Esophagus squamous epithelium (tissue), 5 donors: ENCODE data around the gene HACL1. TPM values are rescaled to one million over a fixed set of nuclear protein-coding genes. Genes with fewer than 3 reads are reported as not detected.

Experiments
- DNase-seq: peaks from one replicate; lab custom pipeline; 2025; lab: John Stamatoyannopoulos, UW
- H3K27ac ChIP-seq, 4 donors: fragments of 200-600 bp; sonication (generic); one replicate each; pipeline ENCODE4 v1.5.1; 2016 to 2019; ENCODE audit warnings: mild to moderate bottlenecking in 1 of 4
- H3K27me3 ChIP-seq, 4 donors: fragments of 200-600 bp; sonication (generic); 1 replicate in 3 of 4; 2 replicates in 1 of 4; pipeline versions ENCODE4 v1.5.1 to v1.6.0; 2017 to 2021; ENCODE audit warnings: antibody characterized with exemption in 1 of 4
- H3K36me3 ChIP-seq, 3 donors: fragments of 200-600 bp; sonication (generic); one replicate each; pipeline ENCODE4 v1.5.1; 2016 to 2019
- H3K4me1 ChIP-seq, 3 donors: fragments of 200-600 bp; sonication (generic); one replicate each; pipeline ENCODE4 v1.5.1; 2017 to 2019
- H3K4me3 ChIP-seq, 4 donors: fragments of 200-600 bp; sonication (generic); 1 replicate in 3 of 4; 2 replicates in 1 of 4; pipeline ENCODE4 v1.5.1; 2016 to 2019; ENCODE audit warnings: mild to moderate bottlenecking in 2 of 4, moderate library complexity in 1 of 4
- H3K9me3 ChIP-seq, 3 donors: fragments of 200-600 bp; sonication (generic); one replicate each; pipeline ENCODE4 v1.5.1; 2016 to 2019
- POLR2A ChIP-seq, 4 donors: fragments of 450-650 bp; IDR thresholded peaks; one replicate each; pipeline ENCODE4 v1.6.1; 2017; ENCODE audit warnings: antibody characterized with exemption in 4 of 4, mild to moderate bottlenecking in 4 of 4, moderate library complexity in 3 of 4
- WGBS, 2 donors: methylation state at CpG; one replicate each; pipeline ENCODE4 v1.1.5; 2018; 5-methylcytosine and 5-hydroxymethylcytosine counted together
- intact Hi-C: fragments of 100-400 bp; cut with DNase I; formaldehyde crosslinking; loops from one replicate; pipeline ENCODE4 v1.15.0; 2022
- total RNA-seq, 4 donors: library from RNA; depleted of rRNA; stranded (reverse); fragments of >200 nt; gene quantifications; one replicate each; pipeline ENCODE4 v1.1.0, GENCODE V29; 2016
- TF ChIP-seq, protein P1 (sequence below), 6 experiments: fragments of 450-650 bp in 4 of 6; fragments of 200-600 bp in 2 of 6; sonication (generic) in 2 of 6; IDR thresholded peaks; one replicate each; pipeline ENCODE4 v1.5.1; 2016 to 2019; ENCODE audit warnings: antibody characterized with exemption in 6 of 6, mild to moderate bottlenecking in 4 of 6, moderate library complexity in 4 of 6
- donor health status: DM: yes; HTN: yes; CAD: no.

Gene HACL1
- total RNA-seq, 4 donors from 2014 or later, result 3.3 to 22.3 (median 9.4) TPM

DNA sequence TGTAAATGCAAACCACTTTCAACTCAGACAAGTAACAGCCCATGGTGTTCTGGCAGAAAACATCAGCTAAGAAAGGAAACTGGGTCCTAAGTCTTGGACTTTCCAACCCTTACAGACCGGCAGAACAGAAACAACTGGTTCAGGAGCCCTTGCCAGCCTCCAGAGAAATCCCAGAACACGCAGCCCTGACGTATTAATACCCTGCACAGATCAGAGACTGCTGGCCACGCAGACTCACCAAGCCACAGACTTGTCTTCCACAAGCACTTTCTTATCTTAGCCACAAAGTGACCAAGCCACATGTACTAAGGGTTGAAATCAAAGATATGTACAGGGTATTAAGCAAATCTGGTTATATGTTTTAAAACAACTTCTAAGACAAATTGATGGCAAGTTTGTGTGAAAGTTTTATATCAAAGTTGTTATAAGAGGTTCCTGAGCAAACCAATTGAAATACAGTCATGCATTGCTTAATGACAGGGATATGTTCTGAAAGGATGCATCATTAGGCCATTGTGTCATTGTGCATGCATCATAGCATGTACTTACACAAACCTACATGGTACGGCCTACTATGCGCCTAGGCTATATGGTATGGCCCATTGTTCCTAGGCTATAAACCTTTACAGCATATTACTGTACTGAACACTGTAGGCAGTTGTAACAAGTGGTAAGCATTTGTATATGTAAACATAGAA, 37.0 kb upstream of the HACL1 start:
- no peaks in the 10 kb centered on the region for H3K9me3 ChIP-seq

DNA sequence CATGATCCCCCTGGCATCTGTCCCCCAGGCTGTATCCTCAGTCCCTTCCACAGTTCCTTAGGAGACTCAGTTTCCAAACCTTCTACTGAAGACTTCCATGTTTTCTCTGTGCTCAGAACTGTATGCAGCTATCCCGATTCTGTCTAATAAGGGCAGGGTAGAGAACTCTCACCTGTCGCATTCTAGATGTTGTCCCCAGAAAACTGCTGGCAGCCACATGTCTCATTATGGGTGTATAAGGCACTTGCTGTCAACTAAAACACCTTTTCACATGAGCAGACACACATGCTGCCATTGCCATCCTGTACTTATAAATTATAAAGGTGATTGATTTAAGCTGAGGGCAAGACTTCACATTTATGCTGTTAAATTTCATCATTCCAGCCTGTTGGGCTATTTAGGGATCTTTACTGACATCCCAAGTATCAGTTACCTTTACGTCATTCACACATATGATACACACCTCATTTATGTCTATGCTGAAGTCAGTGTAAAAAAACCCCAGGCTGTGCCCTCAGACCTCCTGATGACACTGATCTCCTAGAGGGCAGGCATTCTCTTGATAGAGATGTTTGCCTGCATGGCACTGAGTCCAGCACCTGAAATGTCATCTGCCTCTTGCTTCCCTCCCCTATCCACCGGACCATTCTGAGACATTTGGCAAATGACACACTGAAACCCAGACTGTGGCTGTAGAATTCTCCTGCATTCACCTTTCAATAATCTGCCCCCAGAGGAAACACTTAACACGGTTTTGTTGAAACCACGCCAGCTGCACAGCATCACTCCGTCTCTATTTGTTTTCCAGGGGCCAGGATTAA, 36.0 kb upstream of the HACL1 start:
- no peak overlapping the region for H3K4me3 ChIP-seq
- no peak for TF ChIP-seq POLR2A (IDR thresholded peaks at IDR 0.05)
- TF ChIP-seq, protein P1, sequence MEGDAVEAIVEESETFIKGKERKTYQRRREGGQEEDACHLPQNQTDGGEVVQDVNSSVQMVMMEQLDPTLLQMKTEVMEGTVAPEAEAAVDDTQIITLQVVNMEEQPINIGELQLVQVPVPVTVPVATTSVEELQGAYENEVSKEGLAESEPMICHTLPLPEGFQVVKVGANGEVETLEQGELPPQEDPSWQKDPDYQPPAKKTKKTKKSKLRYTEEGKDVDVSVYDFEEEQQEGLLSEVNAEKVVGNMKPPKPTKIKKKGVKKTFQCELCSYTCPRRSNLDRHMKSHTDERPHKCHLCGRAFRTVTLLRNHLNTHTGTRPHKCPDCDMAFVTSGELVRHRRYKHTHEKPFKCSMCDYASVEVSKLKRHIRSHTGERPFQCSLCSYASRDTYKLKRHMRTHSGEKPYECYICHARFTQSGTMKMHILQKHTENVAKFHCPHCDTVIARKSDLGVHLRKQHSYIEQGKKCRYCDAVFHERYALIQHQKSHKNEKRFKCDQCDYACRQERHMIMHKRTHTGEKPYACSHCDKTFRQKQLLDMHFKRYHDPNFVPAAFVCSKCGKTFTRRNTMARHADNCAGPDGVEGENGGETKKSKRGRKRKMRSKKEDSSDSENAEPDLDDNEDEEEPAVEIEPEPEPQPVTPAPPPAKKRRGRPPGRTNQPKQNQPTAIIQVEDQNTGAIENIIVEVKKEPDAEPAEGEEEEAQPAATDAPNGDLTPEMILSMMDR (IDR thresholded peaks at IDR 0.05), result no peak
- no peaks in the 10 kb centered on the region for H3K9me3 ChIP-seq
- H3K27me3 ChIP-seq, result no peaks in the 10 kb centered on the region
- intact Hi-C loops, result no loop called here
- H3K4me1 ChIP-seq, result peaks cover 20 to 40% (median 29%) of the 10 kb centered on the region in 3 donors
- 65 to 67% methylated on average over 7 of the region's 7 CpGs for WGBS, 2 donors
- peaks cover 0 to 1% (median 0%) of the 10 kb centered on the region in 3 donors for H3K36me3 ChIP-seq
- H3K27ac ChIP-seq, result peak overlapping the region in 3 of 4 donors; percentile 55 to 73 (median 72)
- DNase-seq, result no peak

More for the DNA sequence above, 37.0 kb upstream of the HACL1 start:
- Histone ChIP-seq H3K4me3 (no peak overlapping the region), H3K27me3 (no peaks in the 10 kb centered on the region), H3K27ac (peak overlapping the region in 1 of 4 donors; percentile 21), H3K36me3 (peaks cover 0 to 10% (median 0%) of the 10 kb centered on the region in 3 donors), H3K4me1 (peaks cover 20 to 40% (median 29%) of the 10 kb centered on the region in 3 donors)
- DNase-seq, result no peak
- WGBS, 2 donors, result 74 to 80% methylated on average over 6 of the region's 6 CpGs
- no peak for TF ChIP-seq POLR2A (IDR thresholded peaks at IDR 0.05)
- TF ChIP-seq, protein P1 (IDR thresholded peaks at IDR 0.05), result no peak
- intact Hi-C loops, result no loop called here

DNA sequence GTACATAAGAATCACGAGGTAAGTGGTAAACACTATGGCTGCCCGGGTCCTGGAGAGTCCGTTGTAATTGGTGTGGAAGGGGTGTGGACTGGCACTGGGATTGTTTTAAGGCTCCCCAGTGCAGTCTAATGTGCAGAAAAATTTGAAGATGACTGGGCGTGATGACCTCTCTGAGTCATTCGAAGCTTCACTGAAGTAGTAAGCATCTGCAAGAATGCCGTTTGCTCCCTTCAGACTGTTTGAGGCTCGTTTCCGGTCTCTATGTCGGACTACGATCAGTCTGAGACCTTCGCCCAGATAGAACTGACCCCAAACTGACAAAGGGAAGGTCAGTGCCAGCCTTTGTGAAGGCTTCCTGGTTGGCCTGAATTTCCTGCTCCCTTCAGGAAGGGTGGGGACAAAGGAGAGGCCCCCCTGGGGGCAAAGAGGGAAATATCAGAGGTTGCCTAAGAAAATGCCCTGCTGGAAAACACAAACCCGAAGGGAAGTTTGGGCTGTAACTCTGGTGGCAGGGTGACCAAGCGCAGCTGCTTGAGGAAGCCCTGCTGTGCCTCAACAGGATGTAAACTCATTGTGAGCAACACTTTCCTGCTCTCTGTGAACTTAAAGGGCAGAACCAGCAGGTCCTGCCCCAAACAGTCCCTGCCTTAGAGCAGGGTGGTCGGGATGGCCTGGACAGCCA, 34.8 kb upstream of the HACL1 start:
- Histone ChIP-seq H3K27ac (peak overlapping the region; percentile 41 to 73 (median 64)), H3K9me3 (no peaks in the 10 kb centered on the region), H3K4me1 (peaks cover 20 to 44% (median 31%) of the 10 kb centered on the region in 3 donors), H3K4me3 (peak overlapping the region in 1 of 4 donors; percentile 22), H3K27me3 (no peaks in the 10 kb centered on the region), H3K36me3 (no peaks in the 10 kb centered on the region)
- intact Hi-C loops, result no loop called here
- WGBS, 2 donors, result 56 to 57% methylated on average over 10 to 12 of the region's 14 CpGs
- no peak for DNase-seq
- TF ChIP-seq, protein P1 (IDR thresholded peaks at IDR 0.05), result no peak
- TF ChIP-seq POLR2A (IDR thresholded peaks at IDR 0.05), result no peak

DNA sequence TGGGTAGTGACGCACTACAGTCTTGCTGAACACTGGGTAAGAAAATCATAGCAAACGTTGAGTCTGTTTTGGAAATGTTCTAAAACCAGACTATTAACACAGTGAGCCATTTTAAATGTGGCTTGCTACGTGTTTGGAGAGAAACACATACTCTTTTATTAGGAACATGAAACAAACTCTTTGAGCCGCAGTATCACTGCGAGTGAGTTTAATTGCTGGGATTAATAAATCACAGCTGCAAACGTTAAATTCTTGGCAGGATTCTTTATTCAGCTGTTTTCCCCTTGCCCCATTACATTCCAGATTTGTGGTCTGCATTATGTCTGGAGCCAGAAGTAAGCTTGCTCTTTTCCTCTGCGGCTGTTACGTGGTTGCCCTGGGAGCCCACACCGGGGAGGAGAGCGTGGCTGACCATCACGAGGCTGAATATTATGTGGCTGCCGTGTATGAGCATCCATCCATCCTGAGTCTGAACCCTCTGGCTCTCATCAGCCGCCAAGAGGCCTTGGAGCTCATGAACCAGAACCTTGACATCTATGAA, 33.8 kb upstream of the HACL1 start:
- H3K27ac ChIP-seq, result peak overlapping the region; percentile 41 to 73 (median 64)
- H3K4me1 ChIP-seq, result peaks cover 20 to 54% (median 38%) of the 10 kb centered on the region in 3 donors
- 63 to 68% methylated on average over 9 to 13 of the region's 13 CpGs for WGBS, 2 donors
- DNase-seq, result no peak
- H3K9me3 ChIP-seq, result no peaks in the 10 kb centered on the region
- no peaks in the 10 kb centered on the region for H3K36me3 ChIP-seq
- no peak for TF ChIP-seq POLR2A (IDR thresholded peaks at IDR 0.05)
- TF ChIP-seq, protein P1 (IDR thresholded peaks at IDR 0.05), result no peak
- intact Hi-C loops, result no loop called here
- H3K27me3 ChIP-seq, result no peaks in the 10 kb centered on the region
- H3K4me3 ChIP-seq, result no peak overlapping the region
